ENCODE results near the gene SUN2. TPM values are rescaled to one million over a fixed set of nuclear protein-coding genes. Genes with fewer than 3 reads are reported as not detected.
A peak's percentile ranks its signal among the peaks of the same experiment; 100 is the strongest.

SUN2 gene
- total and polyA plus RNA-seq, 10 of the 15 experiments (the other 5 are each of a cell fraction or from before 2014, with no cell fraction given) = 0.18 to 107 (median 35.9) TPM

GRCh38 chr22:38699784-38700183, 56.0 kb downstream of the SUN2 start:
- peaks cover 55% of the 10 kb centered on the region for H3K79me2 ChIP-seq (ENCODE audit: control insufficient read depth, insufficient read depth, low read length)
- peak overlapping the region; percentile 90 for H3K9ac ChIP-seq (ENCODE audit: control insufficient read depth, insufficient read depth, low read length)
- POLR2A ChIA-PET = interaction anchor here (1.0 to 5.9 kb wide), 8 partner anchors 8 to 129 kb away, joined by 3 to 43 read pairs (median 4); partner anchors contain the start of genes DMC1, SUN2 and TOMM22
- H3K4me3 ChIP-seq = peak overlapping the region; percentile 86
- TF ChIP-seq RBBP5 (conservative IDR thresholded peaks at IDR 0.05) (no peak), BCL3 (IDR thresholded peaks at IDR 0.05; ENCODE audit: borderline replicate concordance, insufficient read depth, low read depth, low read length, poor library complexity, severe bottlenecking) (no peak), HDAC6 (IDR thresholded peaks at IDR 0.05; ENCODE audit: unreplicated experiment) (no peak), SMC3 (IDR thresholded peaks at IDR 0.05; ENCODE audit: borderline replicate concordance, low read length) (no peak), CHD4 (IDR thresholded peaks at IDR 0.05) (no peak), USF2 (IDR thresholded peaks at IDR 0.05; ENCODE audit: borderline replicate concordance, low read depth, low read length) (no peak), MYB (IDR thresholded peaks at IDR 0.05; ENCODE audit: borderline replicate concordance, low read depth, low read length) (no peak)
- WGBS (ENCODE audit: insufficient coverage, insufficient replicate concordance, low lambda C conversion rate, missing lambda C conversion rate) = 25% methylated on average over 6 of the region's 6 CpGs
- SMC1A ChIA-PET (ENCODE audit: uncharacterized antibody, unreplicated experiment) = interaction anchor here (1.1 to 7.6 kb wide), 8 partner anchors 8 to 58 kb away, joined by 3 to 54 read pairs (median 6); partner anchors contain the start of genes CBY1, FAM227A, GTPBP1 and TOMM22
- no peak overlapping the region for H2AFZ ChIP-seq (ENCODE audit: control insufficient read depth, low read depth, low read length)
- peak overlapping the region; percentile 83 for H3K4me2 ChIP-seq (ENCODE audit: control insufficient read depth, insufficient read depth)
- H3K27me3 ChIP-seq (replicated peaks in 1 of 2; ENCODE audit: control insufficient read depth in 2 of 2, insufficient read depth in 2 of 2, low read length in 1 of 2) = no peaks in the 10 kb centered on the region
- 0 out of 4 replicates have a peak, but pooled peaks cover 0 to 7% of the 10 kb centered on the region in 2 experiments for H3K36me3 ChIP-seq (ENCODE audit: control insufficient read depth in 2 of 2, insufficient read depth in 2 of 2, low read length in 1 of 2)
- CTCF ChIA-PET = interaction anchor here (1.1 to 4.4 kb wide), 3 partner anchors 8 to 648 kb away, joined by 3 to 45 read pairs (median 17); partner anchors contain the start of gene TOMM22
- no peaks in the 10 kb centered on the region for H4K20me1 ChIP-seq (ENCODE audit: control insufficient read depth, insufficient read depth)
- RAD21 ChIA-PET (ENCODE audit: unreplicated experiment) = interaction anchor here (1.4 to 5.3 kb wide), 3 partner anchors 8 to 18 kb away, joined by 3 to 30 read pairs (median 12); partner anchors contain the start of gene TOMM22
- no peak for DNase-seq (ENCODE audit: low read depth, low spot score)
- in situ Hi-C loops (cut with MboI) (no loop called here), intact Hi-C loops (cut with micrococcal nuclease; ENCODE audit: unreplicated experiment) (loop anchor here (10.0 kb wide), 1 partner anchor 195 kb away; the partner anchor contains the start of gene DDX17)
- BruUV-seq (replicated peaks) = TSS peak; percentile 85
- ATAC-seq = no peak
- peaks cover 11% of the 10 kb centered on the region for H3K4me1 ChIP-seq (ENCODE audit: control insufficient read depth, insufficient read depth, low read length)
- no peaks in the 10 kb centered on the region for H3K9me3 ChIP-seq (replicated peaks; ENCODE audit: control insufficient read depth, insufficient read depth, low read length)
- FAIRE-seq = no peak
- peak overlapping the region; percentile 89 for H3K27ac ChIP-seq (ENCODE audit: control insufficient read depth, insufficient read depth)

Measured in GM12878 (cell line).